Pons (tissue), 1 donor: ENCODE data around the gene UQCRC1.

ENCODE experiments used
- DNase-seq: peaks from one replicate; pipeline ENCODE4 v3.0.0-alpha.2; 2016; ENCODE audit warnings: low spot score

The UQCRC1 gene

GRCh38 chr3:48633256-48633655 lies 23.8 kb upstream of the UQCRC1 start:
- DNase-seq = no peak

- no peak for DNase-seq
These were observed 22.3 kb upstream of the UQCRC1 start for GRCh38 chr3:48631516-48632448.

- DNase-seq = no peak
These were observed 21.4 kb upstream of the UQCRC1 start for GRCh38 chr3:48630833-48631232.

GRCh38 chr3:48630407-48630806 lies 21.0 kb upstream of the UQCRC1 start:
- DNase-seq = no peak

GRCh38 chr3:48629894-48630293 lies 20.4 kb upstream of the UQCRC1 start:
- DNase-seq = no peak

DNA sequence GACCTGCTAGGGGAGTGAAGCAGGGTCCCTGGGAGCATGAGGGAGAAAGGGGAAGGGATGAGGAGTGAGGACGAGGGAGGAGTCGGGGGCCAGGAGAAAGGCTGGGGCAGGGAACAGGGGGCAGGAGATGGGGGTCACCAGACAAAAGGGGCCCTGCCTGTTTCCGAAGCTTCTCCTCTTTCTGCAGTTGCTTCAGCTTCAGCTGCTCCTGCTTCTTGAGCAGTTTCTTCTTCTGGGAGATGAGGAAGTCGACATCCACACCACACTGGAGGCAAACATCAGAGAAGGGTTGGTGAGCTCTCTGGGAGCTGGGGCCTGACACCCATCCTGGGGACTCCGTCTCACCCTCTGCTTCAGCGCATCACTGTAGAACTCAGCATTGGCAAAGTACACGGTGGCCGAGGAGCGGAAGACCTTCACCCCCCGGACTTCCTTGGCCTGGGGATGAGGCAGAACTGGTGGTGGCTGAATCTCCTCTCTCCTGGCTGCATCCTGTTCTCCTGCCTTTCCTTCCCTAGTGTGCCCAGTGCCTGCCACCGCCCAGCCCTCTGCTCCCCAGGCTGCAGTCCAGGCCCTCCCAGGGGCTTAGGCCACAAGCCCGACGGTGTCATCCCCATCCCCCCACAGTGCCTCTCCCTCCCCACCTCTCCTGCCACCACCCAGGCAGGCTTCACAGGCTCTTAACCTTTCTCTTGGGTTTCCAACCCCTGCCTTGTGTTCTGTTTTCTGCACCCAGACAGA lies 19.0 kb upstream of the UQCRC1 start:
- DNase-seq = no peak

DNA sequence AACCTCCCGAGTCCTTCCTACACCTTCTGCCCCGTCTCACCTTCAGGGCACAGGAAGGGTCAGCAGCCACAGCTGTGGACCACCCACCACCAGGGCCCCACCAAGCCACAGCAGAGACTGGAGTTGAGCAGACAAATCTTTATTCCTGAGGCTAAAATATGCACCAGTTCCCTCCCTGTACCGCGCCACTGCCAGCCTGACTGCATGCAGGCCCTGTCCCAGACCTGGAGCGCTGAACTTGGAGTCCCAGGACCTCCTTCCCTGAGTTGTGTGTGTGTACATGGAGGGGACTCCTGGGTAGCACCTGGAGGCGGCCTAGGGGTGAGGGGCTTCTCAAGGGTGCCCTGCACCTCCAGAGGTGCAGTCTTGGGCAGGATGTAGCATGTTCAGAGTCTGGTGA lies 16.2 kb upstream of the UQCRC1 start:
- DNase-seq = no peak

- DNase-seq = no peak
These were observed 15.3 kb upstream of the UQCRC1 start for GRCh38 chr3:48624767-48625166.

GRCh38 chr3:48623851-48624547 lies 14.6 kb upstream of the UQCRC1 start:
- DNase-seq = no peak

DNA sequence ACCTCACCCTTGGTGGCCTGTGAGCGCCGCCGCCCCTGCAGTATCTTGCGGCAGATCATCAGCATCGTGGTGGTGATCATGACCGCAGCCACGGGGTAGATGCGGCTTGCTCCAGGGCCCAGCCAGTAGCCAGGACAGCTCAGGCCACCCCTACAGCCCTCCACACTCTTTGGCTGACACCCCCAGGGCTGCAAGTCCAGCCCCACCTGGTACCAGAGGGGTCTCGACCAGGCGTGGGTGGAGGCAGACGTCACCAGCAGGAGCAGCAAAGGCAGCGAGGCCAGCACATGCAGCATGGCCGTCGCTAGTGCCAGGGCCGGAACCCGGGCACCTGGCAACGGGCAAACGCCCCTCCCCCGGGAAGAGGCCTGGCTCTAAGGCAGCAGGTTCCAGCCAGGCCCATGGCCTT lies 12.0 kb upstream of the UQCRC1 start, which contains the start of gene TMEM89:
TMEM89 (minus strand) TSS at position 309 of the 409 bp plus-strand sequence; CDS start at position 296, 13 bp downstream.
- no peak for DNase-seq

GRCh38 chr3:48619541-48620524 lies 10.4 kb upstream of the UQCRC1 start:
- DNase-seq = no peak

DNA sequence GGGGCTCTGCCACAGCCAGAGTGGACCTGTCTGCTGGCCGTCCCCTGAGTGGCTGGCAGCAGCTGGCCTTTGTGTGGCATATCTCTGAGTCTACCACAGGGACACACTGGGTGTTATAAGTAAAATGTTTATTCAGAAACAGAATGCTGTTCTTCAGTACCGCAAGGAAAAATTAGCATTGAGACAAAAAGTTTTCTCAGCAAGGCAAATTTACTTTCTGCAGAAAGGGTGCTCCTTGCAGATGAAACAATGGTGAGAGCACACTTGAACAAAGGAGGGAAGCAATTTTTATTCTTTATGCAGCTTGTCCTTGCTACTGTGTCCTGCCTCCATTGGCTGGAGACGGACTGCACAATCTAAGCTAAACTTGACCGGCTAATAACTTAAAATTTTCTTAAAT lies 8.1 kb upstream of the UQCRC1 start:
- no peak for DNase-seq

GRCh38 chr3:48614044-48614443 lies 4.6 kb upstream of the UQCRC1 start:
- no peak for DNase-seq

DNA sequence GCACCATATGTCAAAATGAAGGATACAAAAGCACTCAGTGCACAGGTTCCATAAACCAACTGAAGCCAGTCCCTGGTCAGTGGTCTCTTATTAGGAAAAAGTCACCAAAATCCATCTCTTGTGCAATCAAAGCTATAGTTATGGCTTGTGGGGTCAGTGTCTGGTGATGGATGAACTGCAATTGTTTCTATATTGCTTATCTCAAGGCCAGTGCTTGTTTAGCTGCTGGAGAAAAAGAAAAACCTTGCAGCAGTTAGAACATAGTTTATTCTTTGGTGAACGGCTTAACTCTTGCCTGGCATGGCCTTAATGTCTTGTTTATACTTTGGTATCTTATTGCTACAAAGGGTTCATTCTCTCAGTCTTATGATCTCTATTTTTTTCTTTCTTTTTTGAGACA lies 2.9 kb upstream of the UQCRC1 start:
- DNase-seq = no peak

- no peak for DNase-seq
These were observed 1.9 kb downstream of the UQCRC1 start for GRCh38 chr3:48607519-48607918.

DNA sequence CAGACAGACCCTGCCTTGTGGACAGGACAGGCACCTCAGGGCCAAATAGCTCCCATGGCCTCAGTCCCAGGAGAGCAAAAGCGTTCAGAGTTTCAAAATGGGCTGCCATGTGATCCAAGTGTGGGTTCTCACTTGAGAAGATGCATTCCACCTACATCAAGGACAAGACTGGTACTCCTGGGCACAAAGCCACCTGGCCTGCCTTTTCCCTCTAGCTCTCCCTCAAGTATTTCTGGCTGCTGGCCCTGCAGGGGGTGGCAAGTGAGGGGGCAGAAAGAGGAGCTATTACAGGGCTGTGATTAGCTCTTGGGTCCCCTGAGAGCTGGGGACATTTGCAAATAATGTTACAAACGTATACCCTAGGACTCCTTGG lies 7.8 kb downstream of the UQCRC1 start:
- no peak for DNase-seq

- DNase-seq = no peak
These were observed 8.5 kb downstream of the UQCRC1 start for GRCh38 chr3:48600711-48601621.

DNA sequence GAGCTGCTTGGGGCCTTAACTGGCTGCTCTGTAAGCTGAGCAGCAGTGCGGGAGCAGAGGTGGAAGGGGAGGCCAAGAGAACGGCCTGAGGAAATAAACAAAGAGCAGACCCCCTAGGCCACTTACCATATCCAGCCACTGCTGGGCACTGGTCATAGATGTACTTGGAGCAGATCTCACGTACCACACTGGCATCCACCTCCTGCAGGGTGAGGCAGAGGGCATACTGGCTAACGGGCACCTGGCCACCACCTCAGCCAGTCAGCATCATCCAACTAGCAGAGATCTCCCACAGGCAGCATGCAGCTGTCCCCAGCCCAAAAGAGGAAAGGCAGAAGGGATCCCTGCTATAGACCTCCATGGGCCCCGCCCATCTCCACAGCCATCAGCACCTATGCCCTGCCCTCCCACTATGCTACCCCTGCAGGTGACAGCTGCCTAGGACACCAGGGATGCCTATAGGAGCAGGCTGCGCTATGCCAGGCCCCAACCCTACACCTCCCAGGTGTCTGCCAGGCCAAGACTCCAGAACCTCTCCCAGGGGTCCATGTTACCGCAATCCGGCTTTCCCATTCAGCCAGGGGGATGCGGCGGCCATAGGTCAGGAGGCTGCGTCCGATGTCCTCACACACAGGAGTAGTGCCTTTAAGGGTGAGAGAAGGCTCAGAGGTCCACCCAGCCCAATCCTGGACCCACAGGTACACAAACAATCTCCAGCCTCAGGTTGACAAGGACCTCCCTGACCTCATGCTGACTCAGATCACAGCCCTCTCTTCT lies 9.7 kb downstream of the UQCRC1 start:
- no peak for DNase-seq

DNA sequence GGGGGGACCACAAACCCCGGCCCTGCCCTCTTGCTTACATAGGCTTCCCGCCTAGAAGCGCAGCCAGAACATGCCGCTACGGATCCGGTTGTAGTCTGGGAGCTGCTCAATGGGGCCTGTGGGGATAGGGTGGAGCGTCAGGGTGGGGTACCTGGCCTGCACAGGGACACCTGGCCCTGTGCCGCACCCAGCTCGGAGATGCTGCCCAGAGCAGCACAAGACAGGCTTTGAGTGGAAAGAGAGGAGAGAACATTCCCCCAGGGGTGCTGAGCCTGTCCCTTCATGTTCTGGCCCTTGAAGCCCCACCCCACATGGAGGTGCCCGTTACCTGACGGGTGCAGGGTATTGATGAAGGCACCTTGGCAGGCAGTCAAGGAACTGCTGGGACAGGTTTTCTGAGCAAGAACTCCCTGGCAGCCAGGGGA lies 10.4 kb downstream of the UQCRC1 start:
- DNase-seq = no peak
